HG03432 (cell line): ENCODE results near the gene TSTD2.

Experiments used
- ATAC-seq: cut with Tn5 transposase; IDR thresholded peaks from one replicate; pipeline ENCODE4 v1.9.1; 2021; ENCODE audit warnings: mild to moderate bottlenecking, moderate library complexity; ENCODE audit not compliant: unreplicated experiment

TSTD2 gene

DNA sequence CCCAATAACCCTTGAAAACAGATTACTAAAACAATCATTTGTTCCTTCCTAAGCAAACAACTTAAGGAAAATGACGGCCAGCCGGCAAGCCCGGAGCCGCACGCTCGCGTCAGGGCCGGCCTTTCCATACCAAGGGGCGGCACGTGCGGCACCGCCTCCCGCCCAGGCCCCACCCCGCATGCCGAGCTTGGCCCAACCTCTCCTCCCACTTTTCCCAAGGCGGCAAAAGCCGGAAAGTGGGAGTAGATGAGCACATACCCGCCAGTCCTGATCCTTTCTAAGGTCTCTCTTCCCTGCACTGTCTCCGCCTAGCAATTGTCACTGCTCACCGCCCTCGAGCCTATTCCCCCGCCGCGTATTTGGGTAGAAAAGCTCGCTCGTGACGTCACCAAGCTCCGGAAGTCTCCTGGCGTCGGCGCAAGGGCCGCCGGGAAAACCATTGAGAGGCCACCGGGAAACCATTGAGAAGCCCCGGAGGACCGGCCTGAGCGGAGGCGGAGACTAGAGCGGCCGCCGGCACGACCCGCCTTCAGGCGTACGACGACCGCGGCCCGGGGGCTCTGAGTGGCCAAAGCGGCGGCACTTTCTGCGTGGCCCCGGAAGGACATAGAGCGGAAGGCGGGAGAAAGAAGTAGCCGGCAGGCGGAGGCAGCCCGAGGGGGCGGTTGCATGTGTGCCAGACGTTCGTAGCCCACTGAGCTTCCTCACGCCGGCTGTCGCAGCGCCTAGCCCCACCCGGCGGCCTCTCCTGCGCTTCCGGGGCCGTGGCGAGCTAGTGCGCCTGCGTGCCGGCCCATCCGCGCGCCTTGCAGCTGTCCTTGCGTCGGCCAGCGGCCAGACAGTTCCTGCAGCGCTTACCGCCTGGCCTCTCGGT is at the start of gene TSTD2, which contains the start of gene NCBP1:
Gene TSTD2, minus strand, starts transcription at position 384 of the 874 bp plus-strand sequence. CDS start 5,806 bp downstream, outside the sequence.
Gene NCBP1, plus strand, starts transcription at position 837 of the 874 bp plus-strand sequence. CDS start 61 bp downstream, outside the sequence.
- ATAC-seq, result peak; percentile 87

GRCh38 chr9:97682242-97682641 is 49.1 kb upstream of the TSTD2 start:
- no peak for ATAC-seq

GRCh38 chr9:97675655-97676054 is 42.5 kb upstream of the TSTD2 start:
- ATAC-seq, result peak; percentile 57

GRCh38 chr9:97673922-97674321 is 40.8 kb upstream of the TSTD2 start:
- no peak for ATAC-seq

- ATAC-seq, result no peak
Measured at GRCh38 chr9:97672403-97672802, 39.2 kb upstream of the TSTD2 start.

DNA sequence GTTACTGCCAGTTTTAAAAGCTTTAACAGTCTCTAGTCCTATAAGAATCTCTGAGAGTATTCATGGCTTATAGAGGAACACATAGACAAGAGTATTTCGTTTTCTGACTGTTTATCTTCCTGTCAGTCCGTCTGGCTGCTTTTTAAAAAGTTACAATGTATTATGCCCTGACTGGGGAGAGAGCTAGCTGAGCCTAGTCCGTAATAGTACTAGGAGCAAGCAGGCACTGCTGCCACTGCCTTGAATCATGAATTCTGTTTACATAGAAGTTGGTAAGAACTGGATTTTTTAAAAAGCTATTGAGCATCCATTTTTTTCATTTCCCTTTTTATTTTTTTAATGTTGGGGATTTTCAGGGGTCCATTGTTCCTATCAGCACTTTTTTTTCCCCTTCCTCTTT is 37.4 kb upstream of the TSTD2 start:
- no peak for ATAC-seq

- ATAC-seq, result no peak
Measured at GRCh38 chr9:97668485-97668884, 35.3 kb upstream of the TSTD2 start.

GRCh38 chr9:97666907-97667686 is 33.9 kb upstream of the TSTD2 start:
- no peak for ATAC-seq

GRCh38 chr9:97665742-97666141 is 32.6 kb upstream of the TSTD2 start:
- no peak for ATAC-seq

DNA sequence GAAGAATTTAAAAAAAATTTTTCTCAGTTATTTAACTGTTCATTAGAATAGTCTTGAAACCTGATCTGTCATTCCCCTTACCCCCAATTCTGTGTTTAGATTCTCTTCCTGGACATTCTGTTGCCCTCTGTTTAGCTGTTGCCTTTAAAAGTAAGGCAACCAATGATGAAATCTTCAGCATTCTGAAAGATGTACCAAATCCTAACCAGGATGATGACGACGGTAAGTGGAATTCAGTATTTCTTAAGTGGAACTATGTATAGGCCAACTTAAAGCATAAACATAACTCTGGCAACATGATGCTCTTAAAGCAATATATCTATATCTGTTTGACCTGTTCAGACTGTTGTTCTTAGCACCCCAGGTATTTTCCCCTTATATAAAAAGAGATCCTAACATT is 27.7 kb upstream of the TSTD2 start:
- no peak for ATAC-seq

DNA sequence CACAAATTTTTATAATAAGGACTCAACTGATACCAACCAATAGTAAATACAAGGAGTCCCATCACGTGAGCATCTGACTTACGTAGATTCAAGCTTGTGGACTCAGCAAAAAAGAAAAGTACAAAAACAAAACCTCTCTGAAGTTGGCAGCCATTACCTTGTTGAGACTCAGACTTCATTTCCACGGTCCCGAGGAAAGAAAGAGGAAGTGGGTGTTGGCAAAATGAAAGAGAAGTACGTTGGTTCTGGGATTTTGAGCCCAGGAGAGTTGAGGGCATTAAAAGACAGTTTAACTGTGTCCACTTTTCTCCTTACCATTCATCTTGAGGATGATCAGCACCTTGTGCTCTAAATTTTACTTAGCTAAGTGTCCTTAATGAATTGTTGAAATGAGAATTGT is 27.2 kb upstream of the TSTD2 start:
- no peak for ATAC-seq

DNA sequence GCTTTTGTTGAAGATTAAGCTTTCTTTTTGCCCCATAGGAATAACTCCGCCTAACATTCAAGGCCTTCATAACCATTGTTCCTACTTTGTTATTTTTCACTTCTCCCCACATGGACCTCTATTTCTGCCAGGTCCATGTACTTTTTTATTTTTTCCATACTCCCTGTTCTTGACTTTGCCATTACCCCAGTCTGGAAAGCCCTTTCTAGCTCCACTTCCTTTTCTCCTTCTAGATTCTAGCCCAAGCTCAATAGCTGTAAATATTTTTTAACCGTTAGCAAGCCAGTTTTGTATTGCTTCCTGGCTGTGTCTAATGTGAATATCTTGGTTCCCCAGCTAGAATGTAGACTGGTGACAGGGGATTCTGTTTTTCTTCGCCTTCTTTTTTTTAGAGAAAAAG is 26.6 kb upstream of the TSTD2 start:
- no peak for ATAC-seq

DNA sequence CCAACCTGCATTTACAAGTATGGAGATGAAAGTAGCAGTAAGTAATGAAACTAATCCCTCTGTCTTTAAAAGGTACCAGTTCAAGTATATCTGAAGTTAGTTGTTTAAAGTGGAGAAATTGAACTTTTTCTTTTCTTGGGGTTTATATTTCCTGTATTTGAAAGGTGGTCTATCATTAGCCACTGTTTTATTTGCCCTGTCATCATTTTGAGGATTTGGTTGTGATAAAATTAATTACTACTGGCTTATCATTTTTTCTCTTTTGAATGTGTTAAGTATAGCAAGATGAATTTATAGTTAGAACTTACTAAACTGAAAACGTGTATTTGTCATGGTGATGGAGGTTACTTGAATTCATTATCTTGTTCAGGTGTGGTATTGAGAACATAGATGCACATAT is 25.5 kb upstream of the TSTD2 start:
- ATAC-seq, result no peak

- ATAC-seq, result no peak
Measured at GRCh38 chr9:97651646-97652045, 18.5 kb upstream of the TSTD2 start.

DNA sequence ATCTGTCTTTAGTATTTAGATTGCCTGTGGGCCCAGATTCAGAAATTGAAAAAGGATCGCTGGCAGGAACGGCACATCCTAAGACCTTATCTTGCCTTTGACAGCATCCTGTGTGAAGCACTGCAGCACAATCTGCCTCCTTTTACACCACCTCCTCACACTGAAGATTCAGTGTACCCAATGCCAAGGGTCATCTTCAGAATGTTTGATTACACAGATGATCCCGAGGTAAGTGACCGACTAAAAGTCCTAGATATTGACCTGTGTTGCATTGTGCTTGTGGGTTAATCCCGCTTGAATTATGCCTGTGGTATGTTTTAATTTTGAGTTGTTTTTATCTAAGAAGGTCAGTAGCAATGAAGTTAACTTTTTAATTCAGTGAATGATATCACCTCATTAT is 14.8 kb upstream of the TSTD2 start:
- no peak for ATAC-seq

DNA sequence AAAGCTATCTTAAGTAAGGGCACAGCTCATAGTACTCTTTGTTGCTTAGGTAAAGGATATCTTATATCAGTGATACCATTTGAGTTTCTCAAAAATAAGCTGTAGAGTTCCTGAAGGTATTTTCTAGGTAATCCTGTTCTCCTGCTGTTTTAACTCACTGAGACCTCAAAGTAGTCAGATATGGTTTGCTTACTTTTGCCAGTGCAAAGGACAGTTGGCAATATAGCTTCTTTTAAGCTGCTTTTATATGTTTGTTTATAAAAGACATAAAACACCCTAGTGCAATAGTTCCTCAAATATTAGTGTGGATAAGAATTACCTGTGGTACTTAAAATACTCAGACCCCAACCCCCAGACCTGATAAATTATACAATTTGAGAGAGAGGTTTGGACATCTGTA is 12.6 kb upstream of the TSTD2 start:
- no peak for ATAC-seq

GRCh38 chr9:97640325-97640724 is 7.2 kb upstream of the TSTD2 start:
- no peak for ATAC-seq

- ATAC-seq, result no peak
Measured at GRCh38 chr9:97638666-97639065, 5.5 kb upstream of the TSTD2 start.

DNA sequence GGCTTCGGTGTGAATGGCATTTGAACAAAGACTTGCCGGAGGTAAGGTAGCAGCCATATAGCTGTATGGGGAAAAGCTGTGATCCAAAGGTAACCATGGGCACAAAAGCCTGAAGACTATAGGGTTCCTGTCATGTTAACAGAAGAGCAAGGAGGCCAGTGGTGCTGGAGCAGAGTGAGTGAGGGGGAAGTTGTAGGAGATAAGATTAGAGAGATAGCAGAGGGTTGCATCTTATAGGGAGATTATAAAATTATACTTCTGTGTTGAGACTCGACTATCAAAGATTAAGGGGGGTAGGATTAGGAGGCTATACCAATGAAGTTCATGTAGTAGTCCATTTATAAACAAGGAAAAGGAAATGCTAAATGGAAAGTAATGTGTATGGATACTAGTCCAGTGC is 3.7 kb upstream of the TSTD2 start:
- no peak for ATAC-seq

GRCh38 chr9:97635026-97635425 is 1.9 kb upstream of the TSTD2 start:
- no peak for ATAC-seq

DNA sequence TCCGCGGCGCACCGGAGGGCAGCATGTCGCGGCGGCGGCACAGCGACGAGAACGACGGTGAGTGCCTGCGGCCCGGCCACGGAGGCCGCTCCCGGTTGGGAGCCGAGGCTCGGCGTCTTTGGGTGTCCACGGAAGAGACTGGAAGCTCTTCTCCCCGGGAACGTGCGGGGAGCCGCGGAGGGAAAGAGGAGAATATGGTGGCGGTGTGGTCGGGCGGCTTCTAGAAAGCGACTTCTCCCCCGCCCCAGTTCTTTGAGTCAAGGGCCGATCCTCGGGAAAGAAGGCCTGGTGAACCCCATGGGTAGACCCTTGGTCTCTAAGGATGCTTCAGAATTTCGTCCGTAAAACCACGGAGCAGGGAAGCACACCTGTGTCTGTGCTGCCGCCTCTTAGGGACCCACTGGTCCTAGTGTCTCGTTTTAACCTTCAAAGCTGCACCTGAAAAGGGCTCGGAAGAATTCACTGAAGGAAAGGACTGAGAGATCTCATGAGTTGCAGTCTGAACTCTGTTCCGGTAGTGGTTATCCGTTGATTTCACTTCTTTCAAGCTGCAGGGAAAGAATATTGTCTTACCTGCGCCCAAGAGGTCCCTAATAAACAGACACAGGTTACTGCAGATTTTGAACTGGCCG is 807 bp upstream of the TSTD2 start:
- no peak for ATAC-seq
